Thyroid gland (tissue), 4 donors: ENCODE measurements around the gene POLDIP2. TPM values are rescaled to one million over a fixed set of nuclear protein-coding genes. Genes with fewer than 3 reads are reported as not detected.

Experiments used
- DNase-seq, 2 donors: peaks; one replicate each; pipeline ENCODE4 v3.0.0-alpha.2; 2019
- H3K27ac ChIP-seq, 3 donors: fragments of 200-600 bp; sonication (generic); 1 replicate in 2 of 3; 2 replicates in 1 of 3; pipeline ENCODE4 v1.5.1; 2016 to 2019; ENCODE audit warnings: mild to moderate bottlenecking in 1 of 3, moderate library complexity in 1 of 3
- H3K27me3 ChIP-seq: fragments of 200-600 bp; sonication (generic); one replicate; pipeline ENCODE4 v1.5.1; 2019
- H3K36me3 ChIP-seq, 2 donors: fragments of 200-600 bp; sonication (generic); one replicate each; pipeline ENCODE4 v1.5.1; 2016 to 2019
- H3K4me1 ChIP-seq, 2 donors: fragments of 200-600 bp; sonication (generic); one replicate each; pipeline ENCODE4 v1.5.1; 2017 to 2019
- H3K4me3 ChIP-seq, 3 donors: fragments of 200-600 bp; sonication (generic); replicated peaks in 1 of 3; 1 replicate in 2 of 3; 2 replicates in 1 of 3; pipeline ENCODE4 v1.5.1; 2016; ENCODE audit warnings: mild to moderate bottlenecking in 1 of 3
- H3K9me3 ChIP-seq: fragments of 200-600 bp; sonication (generic); one replicate; pipeline ENCODE4 v1.5.1; 2017
- POLR2A ChIP-seq, 2 donors: fragments of 450-650 bp; IDR thresholded peaks; one replicate each; pipeline ENCODE4 v1.6.1; 2017; ENCODE audit warnings: antibody characterized with exemption in 2 of 2, mild to moderate bottlenecking in 2 of 2, moderate library complexity in 1 of 2
- WGBS, 2 donors: methylation state at CpG; one replicate each; pipeline ENCODE4 v1.1.5; 2017; 5-methylcytosine and 5-hydroxymethylcytosine counted together
- intact Hi-C: fragments of 100-400 bp; cut with DNase I; formaldehyde crosslinking; loops from one replicate; pipeline ENCODE4 v1.15.1; 2023
- total RNA-seq, 4 donors: library from RNA; depleted of rRNA; stranded (reverse); fragments of >200 nt; gene quantifications; one replicate each; pipeline ENCODE4 v1.2.3, GENCODE V29; 2016
- TF ChIP-seq, protein P1 (sequence below), 6 experiments: fragments of 200-600 bp in 3 of 6; fragments of 450-650 bp in 3 of 6; sonication (generic) in 3 of 6; IDR thresholded peaks; one replicate each; pipeline ENCODE4 v1.5.1; 2016 to 2019; ENCODE audit warnings: antibody characterized with exemption in 6 of 6, mild to moderate bottlenecking in 2 of 6, inconsistent platforms in 1 of 6, moderate library complexity in 1 of 6

Gene POLDIP2
- total RNA-seq, 4 donors from 2014 or later, result 55.4 to 102 (median 91.7) TPM

DNA sequence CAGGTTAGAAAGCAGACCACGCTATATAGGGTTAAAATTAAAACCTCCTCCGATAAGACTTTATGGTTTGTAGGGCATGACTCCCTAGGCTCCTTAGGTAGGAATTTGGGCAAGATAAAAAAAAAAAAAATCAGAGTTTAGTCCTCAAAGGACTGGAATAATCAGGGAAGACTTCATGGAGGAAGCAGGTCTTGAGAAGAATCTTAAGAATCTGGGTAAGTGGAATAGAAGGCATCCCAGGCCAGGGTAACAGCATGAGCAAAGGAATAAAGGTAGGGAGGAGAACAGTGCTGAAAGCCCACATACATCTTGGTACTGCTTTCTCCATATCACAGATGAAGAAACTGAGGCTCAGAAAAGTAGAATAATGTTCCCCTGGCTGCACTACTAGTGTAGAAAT lies 33.2 kb upstream of the POLDIP2 start:
- Histone ChIP-seq H3K9me3 (no peaks in the 10 kb centered on the region), H3K4me3 (no peak overlapping the region), H3K4me1 (peaks cover 0 to 3% of the 10 kb centered on the region in 2 donors), H3K27ac (no peak overlapping the region), H3K27me3 (no peaks in the 10 kb centered on the region), H3K36me3 (peaks cover 20 to 23% of the 10 kb centered on the region in 2 donors)
- 92 to 94% methylated on average over 2 of the region's 2 CpGs for WGBS, 2 donors
- TF ChIP-seq, protein P1, sequence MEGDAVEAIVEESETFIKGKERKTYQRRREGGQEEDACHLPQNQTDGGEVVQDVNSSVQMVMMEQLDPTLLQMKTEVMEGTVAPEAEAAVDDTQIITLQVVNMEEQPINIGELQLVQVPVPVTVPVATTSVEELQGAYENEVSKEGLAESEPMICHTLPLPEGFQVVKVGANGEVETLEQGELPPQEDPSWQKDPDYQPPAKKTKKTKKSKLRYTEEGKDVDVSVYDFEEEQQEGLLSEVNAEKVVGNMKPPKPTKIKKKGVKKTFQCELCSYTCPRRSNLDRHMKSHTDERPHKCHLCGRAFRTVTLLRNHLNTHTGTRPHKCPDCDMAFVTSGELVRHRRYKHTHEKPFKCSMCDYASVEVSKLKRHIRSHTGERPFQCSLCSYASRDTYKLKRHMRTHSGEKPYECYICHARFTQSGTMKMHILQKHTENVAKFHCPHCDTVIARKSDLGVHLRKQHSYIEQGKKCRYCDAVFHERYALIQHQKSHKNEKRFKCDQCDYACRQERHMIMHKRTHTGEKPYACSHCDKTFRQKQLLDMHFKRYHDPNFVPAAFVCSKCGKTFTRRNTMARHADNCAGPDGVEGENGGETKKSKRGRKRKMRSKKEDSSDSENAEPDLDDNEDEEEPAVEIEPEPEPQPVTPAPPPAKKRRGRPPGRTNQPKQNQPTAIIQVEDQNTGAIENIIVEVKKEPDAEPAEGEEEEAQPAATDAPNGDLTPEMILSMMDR (IDR thresholded peaks at IDR 0.05), result no peak
- TF ChIP-seq POLR2A (IDR thresholded peaks at IDR 0.05), result no peak
- DNase-seq, result no peak
- intact Hi-C loops, result no loop called here

DNA sequence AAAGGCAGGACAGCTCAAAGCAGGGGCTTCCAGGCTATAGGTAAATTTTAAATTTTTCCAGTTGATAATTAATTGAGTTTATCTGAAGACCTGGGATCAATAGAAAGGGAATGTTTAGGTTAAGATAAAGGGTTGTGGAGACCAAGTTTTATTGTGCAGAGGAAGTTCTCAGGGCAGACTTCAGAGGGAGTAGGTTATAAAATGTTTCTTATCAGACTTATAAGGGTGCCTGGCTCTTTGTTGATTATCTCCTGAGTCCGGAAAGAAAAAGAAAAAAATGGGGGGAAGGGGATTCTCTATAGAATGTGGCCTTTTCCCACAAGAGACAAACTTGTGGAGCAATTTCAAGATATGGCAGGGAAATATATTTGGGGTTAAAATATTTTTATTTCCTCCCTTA lies 32.8 kb upstream of the POLDIP2 start:
- Histone ChIP-seq H3K27me3 (no peaks in the 10 kb centered on the region), H3K4me1 (peaks cover 4 to 7% of the 10 kb centered on the region in 2 donors), H3K4me3 (no peak overlapping the region), H3K27ac (no peak overlapping the region), H3K9me3 (no peaks in the 10 kb centered on the region), H3K36me3 (peaks cover 20 to 23% of the 10 kb centered on the region in 2 donors)
- intact Hi-C loops, result no loop called here
- 92 to 93% methylated on average over 1 of the region's 1 CpG for WGBS, 2 donors
- TF ChIP-seq, protein P1 (IDR thresholded peaks at IDR 0.05), result no peak
- no peak for TF ChIP-seq POLR2A (IDR thresholded peaks at IDR 0.05)
- DNase-seq, result no peak

DNA sequence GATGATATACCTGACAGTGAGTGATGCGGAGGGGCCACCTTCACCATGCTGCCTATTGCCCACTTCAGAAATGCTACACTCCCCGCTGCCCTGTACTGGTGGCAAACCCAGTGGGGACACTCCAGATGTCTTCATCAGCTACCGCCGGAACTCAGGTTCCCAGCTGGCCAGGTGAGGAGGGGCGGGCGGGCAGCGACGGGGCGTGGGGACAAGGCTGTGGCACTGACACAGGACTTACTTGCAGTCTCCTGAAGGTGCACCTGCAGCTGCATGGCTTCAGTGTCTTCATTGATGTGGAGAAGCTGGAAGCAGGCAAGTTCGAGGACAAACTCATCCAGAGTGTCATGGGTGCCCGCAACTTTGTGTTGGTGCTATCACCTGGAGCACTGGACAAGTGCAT lies 30.8 kb upstream of the POLDIP2 start:
- intact Hi-C loops, result no loop called here
- H3K27me3 ChIP-seq, result no peaks in the 10 kb centered on the region
- H3K36me3 ChIP-seq, result peaks cover 20 to 23% of the 10 kb centered on the region in 2 donors
- 97% methylated on average over 4 to 11 of the region's 11 CpGs for WGBS, 2 donors
- TF ChIP-seq, protein P1 (IDR thresholded peaks at IDR 0.05), result no peak
- TF ChIP-seq POLR2A (IDR thresholded peaks at IDR 0.05), result no peak
- no peak for DNase-seq
- H3K4me1 ChIP-seq, result peaks cover 9 to 14% of the 10 kb centered on the region in 2 donors
- no peak overlapping the region for H3K27ac ChIP-seq
- no peak overlapping the region for H3K4me3 ChIP-seq
- H3K9me3 ChIP-seq, result no peaks in the 10 kb centered on the region

DNA sequence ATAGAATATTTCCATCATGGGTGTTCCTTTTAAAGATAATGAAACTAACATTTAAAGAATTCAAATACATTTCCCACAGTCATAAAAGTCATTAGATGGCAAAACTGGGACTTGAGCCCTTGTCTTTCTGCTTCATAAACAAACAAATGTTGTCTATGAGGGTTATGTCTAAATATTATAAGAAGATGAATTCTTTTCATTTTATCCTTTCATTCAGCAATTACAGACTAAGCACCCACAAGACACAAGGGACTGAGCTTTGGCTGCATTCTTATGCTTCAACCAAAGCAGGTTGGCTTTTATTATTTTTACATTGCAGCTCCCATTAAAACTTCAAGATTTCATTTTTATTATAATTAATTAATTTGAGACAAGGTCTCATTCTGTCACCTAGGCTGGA lies 29.1 kb upstream of the POLDIP2 start:
- peaks cover 16 to 23% of the 10 kb centered on the region in 2 donors for H3K36me3 ChIP-seq
- no peak for DNase-seq
- intact Hi-C loops, result no loop called here

DNA sequence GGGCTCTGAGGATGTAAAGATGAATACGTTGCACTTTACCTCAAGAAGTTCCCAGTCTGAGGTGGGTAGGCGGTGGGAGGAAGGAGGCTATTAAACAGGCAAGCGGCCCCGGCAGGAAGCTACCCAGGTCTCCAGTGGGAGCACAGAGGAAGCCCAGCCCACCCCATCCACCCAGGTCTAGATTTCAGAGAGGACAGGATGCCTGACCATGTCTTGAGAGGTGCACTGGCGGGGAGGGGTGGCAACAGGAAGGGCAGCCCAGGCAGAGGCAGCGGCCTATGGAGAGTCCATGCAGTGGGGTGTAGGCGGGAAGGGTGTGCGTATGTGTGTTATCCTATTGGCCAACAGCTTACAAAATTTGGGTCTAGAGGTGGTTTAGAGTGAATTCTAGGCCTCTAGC lies 28.1 kb upstream of the POLDIP2 start:
- Histone ChIP-seq H3K4me3 (peak overlapping the region in 2 of 3 donors; percentile 53 to 66), H3K4me1 (peaks cover 18 to 22% of the 10 kb centered on the region in 2 donors), H3K27ac (no peak overlapping the region), H3K9me3 (no peaks in the 10 kb centered on the region), H3K36me3 (peaks cover 10 to 18% of the 10 kb centered on the region in 2 donors), H3K27me3 (no peaks in the 10 kb centered on the region)
- TF ChIP-seq, protein P1 (IDR thresholded peaks at IDR 0.05), result no peak
- TF ChIP-seq POLR2A (IDR thresholded peaks at IDR 0.05), result no peak
- intact Hi-C loops, result no loop called here
- DNase-seq, result peak; percentile 30 to 35
- 78 to 79% methylated on average over 8 of the region's 8 CpGs for WGBS, 2 donors

More for the DNA sequence above, 29.1 kb upstream of the POLDIP2 start:
- Histone ChIP-seq H3K27ac (no peak overlapping the region), H3K27me3 (no peaks in the 10 kb centered on the region), H3K4me1 (peaks cover 13 to 17% of the 10 kb centered on the region in 2 donors), H3K9me3 (no peaks in the 10 kb centered on the region), H3K4me3 (no peak overlapping the region)
- TF ChIP-seq POLR2A (IDR thresholded peaks at IDR 0.05), result no peak
- TF ChIP-seq, protein P1 (IDR thresholded peaks at IDR 0.05), result no peak
